ENCODE data around the gene PRKX.

DNA sequence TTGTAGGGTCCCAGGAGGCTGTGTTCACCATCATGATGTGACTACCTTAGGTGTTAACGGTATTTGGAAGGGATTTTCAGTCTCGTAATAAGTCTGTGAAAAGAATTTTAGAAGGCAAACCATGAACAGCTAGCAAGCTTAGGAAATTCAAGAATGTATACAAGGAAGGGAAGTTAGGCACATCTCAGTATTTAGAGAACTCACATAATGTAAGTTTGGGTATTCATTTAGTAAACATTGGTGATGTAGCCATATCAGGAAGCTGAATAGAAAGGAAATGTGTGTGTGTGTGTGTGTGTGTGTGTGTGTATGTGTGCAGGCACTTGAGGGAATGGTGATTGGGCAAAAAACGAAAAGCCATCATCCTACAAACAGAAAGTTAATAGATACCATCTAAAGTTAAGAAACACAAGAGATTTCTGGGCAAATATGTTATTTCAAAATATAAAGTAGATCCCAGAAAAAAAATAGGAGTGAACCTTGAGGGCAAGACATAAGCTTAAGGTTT, 34.7 kb upstream of the PRKX start:
- TF ChIP-seq, protein P1, sequence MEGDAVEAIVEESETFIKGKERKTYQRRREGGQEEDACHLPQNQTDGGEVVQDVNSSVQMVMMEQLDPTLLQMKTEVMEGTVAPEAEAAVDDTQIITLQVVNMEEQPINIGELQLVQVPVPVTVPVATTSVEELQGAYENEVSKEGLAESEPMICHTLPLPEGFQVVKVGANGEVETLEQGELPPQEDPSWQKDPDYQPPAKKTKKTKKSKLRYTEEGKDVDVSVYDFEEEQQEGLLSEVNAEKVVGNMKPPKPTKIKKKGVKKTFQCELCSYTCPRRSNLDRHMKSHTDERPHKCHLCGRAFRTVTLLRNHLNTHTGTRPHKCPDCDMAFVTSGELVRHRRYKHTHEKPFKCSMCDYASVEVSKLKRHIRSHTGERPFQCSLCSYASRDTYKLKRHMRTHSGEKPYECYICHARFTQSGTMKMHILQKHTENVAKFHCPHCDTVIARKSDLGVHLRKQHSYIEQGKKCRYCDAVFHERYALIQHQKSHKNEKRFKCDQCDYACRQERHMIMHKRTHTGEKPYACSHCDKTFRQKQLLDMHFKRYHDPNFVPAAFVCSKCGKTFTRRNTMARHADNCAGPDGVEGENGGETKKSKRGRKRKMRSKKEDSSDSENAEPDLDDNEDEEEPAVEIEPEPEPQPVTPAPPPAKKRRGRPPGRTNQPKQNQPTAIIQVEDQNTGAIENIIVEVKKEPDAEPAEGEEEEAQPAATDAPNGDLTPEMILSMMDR (IDR thresholded peaks at IDR 0.05; ENCODE audit: borderline replicate concordance, extremely low read depth, low read length, poor library complexity, severe bottlenecking), result no peak
- no peak for TF ChIP-seq EZH2 (IDR thresholded peaks at IDR 0.05; ENCODE audit: borderline replicate concordance, low read depth, low read length, severe bottlenecking)
